Mesenchymal stem cell (in vitro differentiated cells and primary cell): Measurements from ENCODE around the gene ZBTB45.

Experiments
- DNase-seq: peaks from one replicate; pipeline ENCODE4 v3.0.0-alpha.2; 2013
- H2AFZ ChIP-seq: one replicate; pipeline ENCODE4 v1.6.1; 2013; ENCODE audit warnings: low read depth, mild to moderate bottlenecking, control low read depth, inconsistent platforms, low read length, moderate library complexity
- H2AK5ac ChIP-seq: 2 replicates; pipeline ENCODE4 v1.6.1; 2013; ENCODE audit warnings: low read length, moderate library complexity, mild to moderate bottlenecking, inconsistent platforms; ENCODE audit not compliant: severe bottlenecking
- H2BK120ac ChIP-seq: one replicate; pipeline ENCODE4 v1.6.1; 2013; ENCODE audit warnings: low read depth, mild to moderate bottlenecking, inconsistent platforms, low read length, moderate library complexity
- H2BK12ac ChIP-seq, 2 experiments: one replicate each; pipeline ENCODE4 v1.6.1; 2013; ENCODE audit warnings: inconsistent platforms in 2 of 2, low read length in 2 of 2, mild to moderate bottlenecking in 2 of 2, moderate library complexity in 2 of 2, control low read depth in 1 of 2
- H2BK15ac ChIP-seq: one replicate; pipeline ENCODE4 v1.6.1; 2013; ENCODE audit warnings: mild to moderate bottlenecking, low read depth, inconsistent platforms; ENCODE audit not compliant: poor library complexity, severe bottlenecking
- H2BK5ac ChIP-seq: 2 replicates; pipeline ENCODE4 v1.6.1; 2013; ENCODE audit warnings: low read depth, mild to moderate bottlenecking, low read length, control low read depth, inconsistent platforms; ENCODE audit not compliant: poor library complexity, severe bottlenecking
- H3K14ac ChIP-seq, 2 experiments: one replicate each; pipeline ENCODE4 v1.6.1; 2013; ENCODE audit warnings: inconsistent platforms in 2 of 2, low read length in 2 of 2, control low read depth in 1 of 2, mild to moderate bottlenecking in 1 of 2, moderate library complexity in 1 of 2
- H3K18ac ChIP-seq, 2 experiments: one replicate each; pipeline ENCODE4 v1.6.1; 2013; ENCODE audit warnings: inconsistent platforms in 2 of 2, low read length in 2 of 2, control low read depth in 1 of 2, low read depth in 1 of 2, mild to moderate bottlenecking in 1 of 2
- H3K23ac ChIP-seq, 2 experiments: one replicate each; pipeline ENCODE4 v1.6.1; 2013; ENCODE audit warnings: inconsistent platforms in 2 of 2, low read length in 2 of 2, mild to moderate bottlenecking in 2 of 2, moderate library complexity in 2 of 2, control low read depth in 1 of 2
- H3K27ac ChIP-seq: 2 replicates; pipeline ENCODE4 v1.5.1; 2013; ENCODE audit warnings: mild to moderate bottlenecking, moderate library complexity, low read length, control low read depth, inconsistent platforms; ENCODE audit not compliant: poor library complexity, severe bottlenecking
- H3K27me3 ChIP-seq, 2 experiments: 2 replicates each; pipeline versions ENCODE4 v1.6.1 to v1.7.0; 2013; ENCODE audit warnings: low read length in 2 of 2, mild to moderate bottlenecking in 2 of 2, moderate library complexity in 2 of 2, control low read depth in 1 of 2, inconsistent platforms in 1 of 2; ENCODE audit not compliant: control insufficient read depth in 1 of 2, insufficient read depth in 1 of 2
- H3K36me3 ChIP-seq, 2 experiments: 2 replicates each; pipeline versions ENCODE4 v1.6.1 to v1.7.0; 2013; ENCODE audit warnings: low read length in 2 of 2, control low read depth in 1 of 2, inconsistent platforms in 1 of 2, low read depth in 1 of 2, mild to moderate bottlenecking in 1 of 2; ENCODE audit not compliant: insufficient read depth in 2 of 2, control insufficient read depth in 1 of 2
- H3K4ac ChIP-seq, 2 experiments: one replicate each; pipeline ENCODE4 v1.6.1; 2013; ENCODE audit warnings: inconsistent platforms in 2 of 2, low read length in 2 of 2, mild to moderate bottlenecking in 2 of 2, moderate library complexity in 2 of 2, control low read depth in 1 of 2, low read depth in 1 of 2
- H3K4me1 ChIP-seq: 2 replicates; pipeline ENCODE4 v1.6.1; 2013; ENCODE audit warnings: low read depth, low read length, control low read depth; ENCODE audit not compliant: control insufficient read depth, insufficient read depth
- H3K4me2 ChIP-seq: 2 replicates; pipeline ENCODE4 v1.6.1; 2013; ENCODE audit warnings: low read length, mild to moderate bottlenecking, inconsistent platforms; ENCODE audit not compliant: poor library complexity, severe bottlenecking
- H3K4me3 ChIP-seq, 2 experiments: 2 replicates each; pipeline versions ENCODE4 v1.5.1 to v1.7.0; 2013; ENCODE audit warnings: low read length in 2 of 2, mild to moderate bottlenecking in 2 of 2, control low read depth in 1 of 2, low read depth in 1 of 2; ENCODE audit not compliant: insufficient read depth in 1 of 2
- H3K79me1 ChIP-seq: replicated peaks from 2 replicates; pipeline ENCODE4 v1.6.1; 2013; ENCODE audit warnings: mild to moderate bottlenecking, control low read depth, low read length, inconsistent platforms; ENCODE audit not compliant: poor library complexity, severe bottlenecking
- H3K9ac ChIP-seq: 2 replicates; pipeline ENCODE4 v1.7.0; 2013; ENCODE audit warnings: mild to moderate bottlenecking, low read length, moderate library complexity
- H3K9me3 ChIP-seq: 2 replicates; pipeline ENCODE4 v1.7.0; 2013; ENCODE audit warnings: mild to moderate bottlenecking, low read length; ENCODE audit not compliant: control insufficient read depth
- H4K8ac ChIP-seq: one replicate; pipeline ENCODE4 v1.6.1; 2013; ENCODE audit warnings: inconsistent platforms, mild to moderate bottlenecking, low read length, moderate library complexity
- H4K91ac ChIP-seq: one replicate; pipeline ENCODE4 v1.6.1; 2013; ENCODE audit warnings: mild to moderate bottlenecking, low read length, inconsistent platforms
- WGBS: methylation state at CpG from one replicate; pipeline ENCODE4 v1.1.7; 2013; ENCODE audit warnings: mixed read lengths; 5-methylcytosine and 5-hydroxymethylcytosine counted together

ZBTB45 gene

DNA sequence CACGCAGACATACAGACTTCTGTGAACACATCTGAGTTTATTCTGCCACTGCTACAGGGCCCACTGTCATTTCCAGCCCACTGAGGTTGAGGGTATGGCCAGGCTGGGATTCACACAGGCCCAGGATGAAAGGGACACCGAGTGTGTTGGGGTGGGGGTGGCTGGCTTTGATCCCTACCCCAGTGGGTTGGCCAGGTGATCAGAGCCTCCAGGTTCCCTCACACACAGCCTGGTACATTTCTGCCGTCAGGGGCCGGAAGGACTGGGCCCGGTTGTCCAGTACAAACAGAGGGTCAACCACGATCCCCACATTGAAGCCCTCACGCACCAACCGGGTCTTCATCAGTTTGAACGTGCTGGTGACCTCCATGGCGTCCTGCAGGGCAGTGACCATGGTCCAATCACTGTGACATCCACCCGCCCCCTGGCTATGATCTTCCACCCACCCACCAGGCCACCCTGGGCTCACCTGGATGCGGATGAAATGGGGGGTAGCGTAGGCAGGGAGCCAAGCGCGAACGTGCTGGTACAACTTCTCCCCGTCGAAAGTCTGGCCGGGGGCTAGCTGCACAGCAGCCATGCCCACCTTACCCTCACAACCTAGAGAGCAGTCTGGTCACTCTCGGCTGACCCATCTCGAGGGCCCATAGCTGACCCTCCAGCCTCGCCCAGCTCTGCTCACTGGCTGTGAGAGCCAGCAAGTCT is 21.1 kb downstream of the ZBTB45 start:
- Histone ChIP-seq H2BK15ac (no peak overlapping the region), H3K4me3 (peak overlapping the region; percentile 56 to 85), H3K36me3 (peaks cover 0 to 3% of the 10 kb centered on the region in 2 experiments), H4K91ac (peak overlapping the region; percentile 9), H3K27me3 (no peaks in the 10 kb centered on the region), H3K9me3 (no peaks in the 10 kb centered on the region), H2BK5ac (no peak overlapping the region), H3K23ac (no peak overlapping the region), H3K27ac (no peak overlapping the region), H3K4me2 (peak overlapping the region; percentile 77), H3K4me1 (peaks cover 15% of the 10 kb centered on the region), H2BK12ac (peak overlapping the region in 1 of 2 experiments; percentile 17), H2AK5ac (no peak overlapping the region), H4K8ac (peak overlapping the region; percentile 41), H3K4ac (peak overlapping the region in 1 of 2 experiments; percentile 47), H3K9ac (peak overlapping the region; percentile 27), H2BK120ac (no peak overlapping the region), H3K14ac (no peak overlapping the region), H2AFZ (peak overlapping the region; percentile 36), H3K79me1 (peaks cover 17% of the 10 kb centered on the region), H3K18ac (peak overlapping the region; percentile 12 to 15)
- no peak for DNase-seq
- 59% methylated on average over 22 of the region's 22 CpGs for WGBS

DNA sequence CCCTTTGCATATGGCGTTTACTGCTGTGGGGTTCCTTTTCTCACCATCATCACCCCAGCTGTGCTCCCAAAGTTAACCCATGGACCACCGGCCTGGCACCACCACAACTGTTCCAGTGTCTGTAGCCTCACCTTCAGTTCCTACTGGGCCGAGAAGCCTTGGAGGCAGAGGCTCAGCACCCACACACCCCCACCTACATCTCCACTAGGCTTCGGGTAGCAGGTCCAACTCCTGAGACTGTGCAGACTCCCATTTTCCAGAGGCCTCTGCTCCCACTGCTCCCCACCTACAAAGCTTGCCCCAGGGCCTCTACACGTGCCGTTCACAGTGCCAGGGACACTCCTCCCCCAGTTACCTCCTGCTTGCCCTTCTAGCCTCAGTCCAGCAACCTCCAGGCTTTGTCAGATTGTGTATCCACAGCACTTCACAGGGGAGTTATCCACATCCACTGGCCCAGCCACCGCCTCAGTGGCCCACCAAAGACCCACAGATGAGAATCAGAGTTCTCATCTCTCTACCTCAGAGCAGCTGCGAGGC is 21.9 kb downstream of the ZBTB45 start:
- Histone ChIP-seq H3K79me1 (peaks cover 17% of the 10 kb centered on the region), H2AK5ac (no peak overlapping the region), H2AFZ (no peak overlapping the region), H3K4me2 (no peak overlapping the region), H3K27me3 (no peaks in the 10 kb centered on the region), H3K4me3 (no peak overlapping the region), H2BK120ac (no peak overlapping the region), H3K23ac (no peak overlapping the region), H3K9ac (no peak overlapping the region), H4K8ac (peak overlapping the region; percentile 7), H3K27ac (no peak overlapping the region), H3K18ac (no peak overlapping the region), H3K36me3 (peaks cover 0 to 3% of the 10 kb centered on the region in 2 experiments), H2BK15ac (no peak overlapping the region), H3K4ac (peak overlapping the region in 1 of 2 experiments; percentile 8), H3K4me1 (peaks cover 15% of the 10 kb centered on the region), H3K14ac (no peak overlapping the region), H2BK5ac (no peak overlapping the region), H2BK12ac (no peak overlapping the region), H4K91ac (no peak overlapping the region), H3K9me3 (no peaks in the 10 kb centered on the region)
- no peak for DNase-seq
- WGBS: 91% methylated on average over 8 of the region's 8 CpGs

- H3K14ac ChIP-seq: no peak overlapping the region
- H3K18ac ChIP-seq: no peak overlapping the region
- H3K23ac ChIP-seq: no peak overlapping the region
- H4K91ac ChIP-seq: no peak overlapping the region
- H3K4me2 ChIP-seq: no peak overlapping the region
- no peak overlapping the region for H2BK120ac ChIP-seq
- H2BK12ac ChIP-seq: no peak overlapping the region
- no peak overlapping the region for H2AFZ ChIP-seq
- H3K9me3 ChIP-seq: no peaks in the 10 kb centered on the region
- H3K27ac ChIP-seq: no peak overlapping the region
- WGBS: 89% methylated on average over 12 of the region's 14 CpGs
- no peak overlapping the region for H4K8ac ChIP-seq
- H2BK15ac ChIP-seq: no peak overlapping the region
- no peaks in the 10 kb centered on the region for H3K4me1 ChIP-seq
- peaks cover 1% of the 10 kb centered on the region for H3K79me1 ChIP-seq
- no peak overlapping the region for H2BK5ac ChIP-seq
- H3K36me3 ChIP-seq: peaks cover 0 to 4% of the 10 kb centered on the region in 2 experiments
- no peak overlapping the region for H3K4ac ChIP-seq
- no peak for DNase-seq
- H2AK5ac ChIP-seq: no peak overlapping the region
- H3K4me3 ChIP-seq: no peak overlapping the region
- H3K9ac ChIP-seq: no peak overlapping the region
- H3K27me3 ChIP-seq: no peaks in the 10 kb centered on the region
These were observed 27.3 kb downstream of the ZBTB45 start for GRCh38 chr19:58492265-58492664.

- H3K36me3 ChIP-seq: peaks cover 0 to 4% of the 10 kb centered on the region in 2 experiments
- no peak overlapping the region for H3K14ac ChIP-seq
- no peak overlapping the region for H2BK120ac ChIP-seq
- H3K27me3 ChIP-seq: no peaks in the 10 kb centered on the region
- no peak overlapping the region for H2BK12ac ChIP-seq
- H2BK15ac ChIP-seq: no peak overlapping the region
- WGBS: 93% methylated on average over 5 of the region's 5 CpGs
- H3K4ac ChIP-seq: no peak overlapping the region
- H2AK5ac ChIP-seq: no peak overlapping the region
- H3K4me2 ChIP-seq: no peak overlapping the region
- H3K23ac ChIP-seq: no peak overlapping the region
- no peak overlapping the region for H3K9ac ChIP-seq
- H2BK5ac ChIP-seq: no peak overlapping the region
- no peaks in the 10 kb centered on the region for H3K9me3 ChIP-seq
- H3K79me1 ChIP-seq: peaks cover 1% of the 10 kb centered on the region
- H4K8ac ChIP-seq: no peak overlapping the region
- H3K4me1 ChIP-seq: no peaks in the 10 kb centered on the region
- no peak for DNase-seq
- no peak overlapping the region for H4K91ac ChIP-seq
- no peak overlapping the region for H2AFZ ChIP-seq
- H3K18ac ChIP-seq: no peak overlapping the region
- no peak overlapping the region for H3K4me3 ChIP-seq
- H3K27ac ChIP-seq: no peak overlapping the region
These were observed 28.2 kb downstream of the ZBTB45 start for GRCh38 chr19:58491393-58491792.
